ENCODE results near the gene USH1C.

USH1C gene

DNA sequence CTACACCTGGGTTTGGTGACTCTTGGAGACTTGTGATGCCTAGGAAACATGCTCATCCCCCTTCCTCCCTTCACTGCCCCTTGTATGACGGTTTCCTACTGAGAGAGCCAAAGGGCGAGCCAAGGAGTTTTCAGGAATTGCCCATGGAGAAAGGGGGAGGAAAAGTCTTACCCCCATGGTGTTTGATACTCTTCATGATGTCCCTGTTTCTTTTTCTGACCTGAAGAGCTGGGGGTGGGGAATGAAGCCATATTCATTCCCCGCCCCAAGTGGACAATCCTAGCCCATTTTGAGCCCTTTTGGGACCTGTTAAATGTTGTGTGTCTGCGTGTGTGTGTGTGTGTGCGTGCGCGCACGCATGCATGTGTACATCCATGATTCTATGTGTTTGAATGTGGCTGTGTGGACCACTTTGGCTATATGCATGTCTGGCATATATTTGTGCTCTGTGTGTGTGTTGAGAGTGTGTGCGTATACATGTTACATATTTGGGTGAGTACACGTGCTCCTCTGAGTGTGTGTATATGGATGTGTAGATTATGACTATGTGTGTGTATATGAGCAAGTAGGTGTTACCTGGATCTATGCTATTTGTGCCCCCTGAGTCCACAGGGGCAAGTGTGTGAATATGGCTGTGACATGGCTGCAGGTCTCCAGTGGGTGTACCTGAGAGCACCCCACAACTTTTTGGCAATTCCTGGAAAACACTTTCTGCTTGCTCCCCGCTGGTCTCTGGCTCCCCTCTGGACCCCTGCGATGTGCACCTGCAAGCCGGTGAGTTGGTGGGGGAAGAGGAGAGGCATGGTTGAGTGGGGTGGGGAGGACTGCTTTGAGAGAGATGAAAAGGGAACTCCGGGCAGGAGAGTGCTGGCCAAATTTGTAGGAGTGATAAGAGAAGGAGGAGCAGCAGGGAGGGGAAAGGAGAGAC is 27.5 kb upstream of the USH1C start:
- intact Hi-C loops (cut with DNase I), result no loop called here
- DNase-seq, result peak in 1 of 10 donors; percentile 56

DNA sequence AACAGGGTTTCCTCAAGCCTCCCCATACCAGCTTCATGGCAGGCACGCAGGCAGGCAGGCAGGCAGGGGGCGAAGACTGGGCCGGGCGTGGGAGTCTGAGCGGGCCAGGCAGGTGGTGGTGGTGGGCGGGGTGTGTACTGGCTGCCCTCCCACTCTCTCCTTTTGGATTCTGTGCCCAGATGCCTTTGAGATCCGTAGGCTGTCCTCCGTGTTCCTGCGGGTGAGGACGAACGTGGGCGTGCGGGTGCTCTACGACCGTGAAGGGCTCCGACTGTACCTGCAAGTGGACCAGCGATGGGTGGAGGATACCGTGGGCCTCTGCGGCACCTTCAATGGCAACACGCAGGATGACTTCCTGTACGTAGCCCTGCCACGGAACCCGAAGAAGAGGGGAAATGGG is 25.8 kb upstream of the USH1C start:
- intact Hi-C loops (cut with DNase I), result no loop called here
- DNase-seq, result peak in 8 of 10 donors; percentile 26 to 92 (median 46)

DNA sequence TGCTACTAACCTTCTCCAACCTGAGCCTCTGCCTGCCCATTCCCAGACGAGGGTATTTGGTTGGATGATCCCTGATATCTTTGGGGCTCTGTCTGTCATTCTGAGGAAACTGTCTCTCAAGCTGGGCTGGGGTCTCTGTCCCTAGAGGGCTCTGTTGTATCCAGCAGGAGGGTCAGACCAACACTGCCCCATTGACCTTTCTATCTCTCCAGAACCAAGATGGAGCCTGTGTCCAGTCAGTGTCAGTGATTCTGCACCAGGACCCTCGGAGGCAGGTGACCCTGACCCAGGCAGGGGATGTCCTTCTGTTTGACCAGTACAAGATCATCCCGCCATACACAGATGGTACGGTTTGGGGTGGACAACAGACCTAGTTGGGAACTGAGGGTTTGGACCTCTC is 24.7 kb upstream of the USH1C start:
- intact Hi-C loops (cut with DNase I), result no loop called here
- peak in 1 of 10 donors; percentile 4 for DNase-seq

DNA sequence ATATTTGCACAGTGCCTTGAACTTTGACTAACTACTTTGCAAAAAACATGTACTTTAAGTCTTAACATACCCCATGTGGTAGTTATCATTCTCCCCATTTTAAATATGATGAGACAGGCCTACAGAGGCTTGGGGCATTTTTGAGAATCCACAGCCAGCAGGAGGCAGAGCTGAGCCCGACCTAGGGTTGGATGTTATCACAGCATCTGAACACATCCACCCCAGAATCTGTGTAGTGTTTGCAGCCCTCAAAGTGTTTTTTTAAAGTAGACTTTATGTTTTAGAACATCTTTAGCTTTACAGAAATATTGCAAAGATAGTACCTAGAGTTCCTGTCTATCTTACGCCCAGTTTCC is 20.4 kb upstream of the USH1C start:
- intact Hi-C loops (cut with DNase I), result no loop called here
- DNase-seq, result peak in 1 of 10 donors; percentile 29

DNA sequence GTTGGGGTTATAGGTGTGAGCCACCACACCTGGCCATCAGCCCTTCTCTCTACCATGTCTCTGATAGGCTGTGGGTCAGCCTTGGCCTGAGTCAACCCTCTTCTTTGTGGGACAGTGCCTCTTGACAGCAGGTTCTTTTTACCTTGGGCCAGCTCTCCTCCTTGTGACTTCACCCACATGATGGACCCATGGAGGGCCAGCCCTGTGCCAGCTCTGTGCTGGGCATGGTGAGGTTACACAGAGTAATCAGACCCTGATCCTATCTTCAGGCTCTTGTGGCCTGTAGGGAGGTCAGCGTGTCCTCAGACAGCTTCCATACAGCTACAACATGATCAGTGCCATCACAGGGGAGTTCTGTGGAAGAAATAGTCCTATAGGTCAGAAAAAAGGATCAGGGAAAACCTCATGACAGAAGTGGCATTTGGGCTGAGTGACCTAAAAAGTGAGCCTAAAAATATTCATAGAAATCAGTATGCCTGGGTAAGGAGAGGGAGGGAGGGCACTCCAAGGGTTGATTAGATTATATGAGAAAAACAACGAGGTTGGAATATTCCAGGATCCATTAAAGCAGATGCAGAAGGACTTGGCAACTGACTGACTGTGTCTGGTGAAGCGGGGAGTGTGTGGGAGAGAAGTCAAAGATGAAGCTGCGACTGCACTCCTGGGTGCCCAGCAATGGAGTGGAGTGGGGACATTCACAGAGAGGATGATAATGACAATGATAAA is 19.9 kb upstream of the USH1C start:
- intact Hi-C loops (cut with DNase I), result no loop called here
- peak in 2 of 10 donors; percentile 11 to 15 for DNase-seq

DNA sequence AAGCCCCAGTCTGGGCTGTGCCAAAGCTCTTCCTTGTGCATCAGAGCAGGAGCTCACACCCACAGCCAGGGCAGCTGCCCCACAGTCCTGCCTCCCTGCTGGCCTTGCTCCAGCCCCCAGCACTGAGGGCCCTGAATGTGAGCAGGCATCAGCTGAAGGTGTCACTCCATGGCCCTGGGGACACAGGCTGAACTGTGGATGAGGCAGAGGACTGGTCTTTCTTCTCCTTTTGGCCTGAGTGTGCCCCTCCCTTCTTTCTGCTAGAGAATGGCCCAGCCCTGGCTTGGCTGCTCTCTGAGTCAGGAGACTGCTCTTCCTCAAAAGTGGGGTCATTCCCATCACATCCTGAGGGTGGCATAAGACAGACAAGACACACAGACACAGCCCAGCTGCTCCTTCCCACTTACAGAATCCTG is 19.0 kb upstream of the USH1C start:
- intact Hi-C loops (cut with DNase I), result no loop called here
- peak in 2 of 10 donors; percentile 1 to 49 for DNase-seq

DNA sequence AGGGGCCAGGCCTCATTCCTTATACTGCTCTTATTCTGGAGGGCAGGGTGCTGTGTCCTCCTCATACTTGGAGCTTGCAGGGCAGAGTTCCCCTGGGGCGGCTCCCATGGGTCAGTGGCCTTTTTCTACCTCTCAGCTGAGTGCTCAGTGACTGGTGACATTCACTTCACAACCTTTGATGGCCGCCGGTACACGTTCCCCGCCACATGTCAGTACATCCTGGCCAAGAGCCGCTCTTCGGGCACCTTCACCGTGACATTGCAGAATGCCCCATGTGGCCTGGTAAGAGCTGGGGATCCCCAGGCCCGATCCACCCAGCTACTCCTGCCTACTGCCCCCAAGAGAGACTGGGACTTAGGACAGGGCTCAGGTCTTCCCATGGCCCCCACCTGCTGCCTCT is 17.3 kb upstream of the USH1C start:
- intact Hi-C loops (cut with DNase I), result no loop called here
- peak in 2 of 10 donors; percentile 5 to 61 for DNase-seq

DNA sequence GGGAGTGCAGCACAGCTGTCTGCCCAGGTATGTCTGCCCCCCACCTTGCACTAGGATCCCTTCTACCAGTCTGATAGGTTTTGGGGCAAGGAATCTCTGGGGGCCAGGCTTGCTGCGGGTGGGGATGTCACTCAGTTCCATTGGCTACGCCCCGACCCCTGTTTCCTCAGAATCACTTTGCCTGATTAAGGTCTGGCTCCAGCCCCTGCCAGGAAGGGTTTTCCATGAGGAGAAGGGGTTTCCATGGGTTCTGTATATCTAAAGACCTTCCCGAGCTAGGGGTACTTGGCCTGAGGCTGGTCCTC is 16.8 kb upstream of the USH1C start:
- no peak for DNase-seq
- intact Hi-C loops (cut with DNase I), result no loop called here

DNA sequence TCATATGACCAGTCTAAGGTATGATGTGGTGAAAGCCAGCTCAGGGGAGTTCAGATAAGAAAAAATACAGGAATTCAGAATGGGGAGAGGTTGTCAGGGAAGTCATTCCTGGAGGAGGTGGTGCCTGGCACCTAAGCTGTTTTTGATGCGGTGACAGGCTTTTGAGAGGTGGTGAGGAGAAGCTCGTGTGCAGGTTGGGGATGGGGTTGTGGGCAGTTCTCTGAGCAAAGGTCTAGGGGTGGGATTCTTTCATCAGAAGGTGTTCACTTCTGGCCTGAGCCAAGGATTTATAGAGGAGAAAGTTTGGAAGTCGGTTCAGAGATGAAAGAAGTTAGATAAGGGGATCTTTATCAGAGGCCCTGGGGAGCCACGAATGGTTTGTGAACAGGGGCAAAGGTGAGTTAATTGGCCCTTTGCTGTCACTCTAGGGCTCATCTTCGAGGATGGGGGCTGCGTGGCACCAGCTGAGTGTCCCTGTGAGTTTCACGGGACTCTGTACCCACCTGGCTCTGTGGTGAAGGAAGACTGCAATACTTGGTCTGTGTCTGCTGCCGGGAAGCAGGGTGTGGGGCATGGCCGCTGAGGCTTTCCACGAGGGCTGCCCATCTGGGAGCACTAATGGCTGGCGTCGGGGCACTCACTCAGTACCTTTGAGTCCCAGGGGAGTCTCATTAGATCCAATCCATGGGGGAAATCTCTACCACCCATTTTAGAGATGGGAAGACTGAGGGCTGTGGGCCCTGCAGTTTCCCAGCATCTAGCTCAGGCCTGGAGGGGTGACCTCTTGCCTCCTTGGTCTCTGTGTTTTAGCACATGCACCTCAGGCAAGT is 16.3 kb upstream of the USH1C start:
- peak in 1 of 10 donors; percentile 61 for DNase-seq
- intact Hi-C loops (cut with DNase I), result no loop called here

DNA sequence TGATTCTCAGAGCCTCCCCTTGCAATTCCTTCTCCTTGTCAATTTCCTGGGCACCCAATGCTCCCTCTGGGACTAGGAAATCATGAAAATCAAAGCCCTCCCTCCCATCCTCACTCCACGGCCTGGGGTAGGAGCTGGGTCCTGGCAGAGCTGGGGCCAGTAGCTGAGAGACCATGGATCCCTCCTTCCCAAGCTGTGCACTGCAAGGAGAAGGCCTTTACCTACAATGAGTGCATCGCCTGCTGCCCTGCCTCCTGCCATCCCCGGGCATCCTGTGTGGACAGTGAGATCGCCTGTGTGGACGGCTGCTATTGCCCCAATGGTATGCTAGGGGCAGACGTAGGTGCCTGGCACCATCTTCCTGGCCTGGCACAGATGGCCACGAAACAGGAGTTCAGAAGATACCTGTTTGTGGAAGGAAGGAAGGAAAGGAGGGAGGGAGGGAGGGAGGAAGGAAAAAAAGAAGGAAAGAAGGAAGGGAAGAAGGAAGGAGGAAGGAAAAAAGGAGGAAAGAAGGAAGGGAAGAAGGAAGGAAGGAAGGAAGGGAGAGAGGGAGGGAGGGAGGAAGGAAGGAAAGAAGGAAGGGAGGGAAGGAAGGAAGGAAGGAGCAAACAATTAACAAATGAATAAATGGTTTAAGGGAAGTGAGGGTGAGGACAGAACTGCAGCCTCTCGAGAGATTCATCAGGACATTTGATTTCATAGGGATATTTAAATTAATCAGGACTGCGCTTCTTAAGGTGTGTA is 15.3 kb upstream of the USH1C start:
- intact Hi-C loops (cut with DNase I), result no loop called here
- peak in 1 of 10 donors; percentile 65 for DNase-seq

DNA sequence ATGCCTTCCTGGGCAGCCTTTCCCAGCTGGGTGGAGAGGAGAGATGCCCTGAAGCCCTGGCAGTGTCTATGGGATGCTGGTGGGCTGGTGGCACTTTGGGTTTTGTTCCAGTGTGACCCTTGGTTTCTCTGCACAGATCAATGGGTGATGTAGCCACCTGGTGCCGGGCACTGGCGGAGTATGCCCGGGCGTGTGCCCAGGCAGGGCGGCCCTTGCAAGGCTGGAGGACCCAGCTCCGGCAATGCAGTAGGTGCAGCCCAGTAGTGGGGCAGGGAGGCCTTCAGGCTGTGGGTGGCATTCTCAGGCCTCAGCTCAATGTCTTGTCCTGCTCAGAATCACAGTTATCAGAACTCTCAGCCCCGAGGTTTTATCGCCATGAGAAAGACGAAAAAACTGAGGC is 14.7 kb upstream of the USH1C start:
- peak in 2 of 10 donors; percentile 5 to 73 for DNase-seq
- intact Hi-C loops (cut with DNase I), result no loop called here

DNA sequence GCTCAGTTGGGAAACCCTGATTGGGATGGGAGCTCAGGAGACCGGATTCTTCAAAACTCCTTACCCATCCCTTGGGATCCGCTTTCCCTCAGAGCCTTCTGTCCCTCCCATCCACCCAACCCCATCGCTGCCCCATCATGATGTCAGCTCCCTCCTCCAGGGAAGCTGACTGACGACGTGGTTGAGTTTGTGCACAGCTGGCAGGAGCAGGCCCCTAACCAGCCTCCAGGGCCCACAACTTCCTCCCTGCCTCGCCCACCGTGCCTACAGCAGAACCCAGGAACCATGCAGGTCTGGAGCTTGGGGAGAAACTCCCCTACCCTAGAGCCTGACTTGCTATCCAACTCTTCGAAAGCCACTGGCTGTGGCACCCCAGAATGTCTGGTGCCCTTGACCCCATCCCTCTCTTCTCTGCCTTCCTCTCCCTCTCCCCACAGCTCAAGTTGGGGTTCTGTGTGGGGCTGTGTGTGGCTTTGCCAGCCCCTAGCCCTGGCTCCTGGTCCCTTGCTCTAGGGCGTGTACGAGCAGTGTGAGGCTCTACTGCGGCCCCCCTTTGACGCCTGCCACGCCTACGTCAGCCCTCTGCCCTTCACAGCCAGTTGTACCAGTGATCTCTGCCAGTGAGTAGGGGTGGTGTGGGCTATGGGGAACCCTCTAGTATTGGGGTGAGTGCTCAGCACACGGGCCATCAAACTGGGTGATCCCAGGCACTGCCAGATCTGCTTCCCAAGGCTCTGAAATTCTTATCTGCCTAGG is 14.0 kb upstream of the USH1C start:
- intact Hi-C loops (cut with DNase I), result no loop called here
- DNase-seq, result peak in 1 of 10 donors; percentile 62

DNA sequence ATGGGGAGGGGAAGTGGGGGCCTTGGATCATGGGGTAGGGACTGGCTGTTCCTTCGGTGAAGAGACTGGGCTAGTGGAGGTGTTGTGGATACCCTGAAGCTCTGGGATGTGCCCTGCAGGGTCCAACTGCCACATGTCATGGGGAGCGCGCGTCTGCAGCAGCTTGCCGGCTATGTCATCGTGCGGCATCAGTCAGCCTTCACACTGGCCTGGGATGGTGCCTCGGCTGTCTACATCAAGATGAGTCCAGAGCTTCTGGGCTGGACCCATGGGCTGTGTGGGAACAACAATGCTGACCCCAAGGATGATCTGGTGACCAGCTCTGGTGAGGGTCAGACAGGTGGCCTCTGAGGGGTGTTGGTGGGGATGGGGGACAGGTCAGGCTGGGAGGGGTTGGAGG is 12.8 kb upstream of the USH1C start:
- DNase-seq, result peak in 1 of 10 donors; percentile 65
- intact Hi-C loops (cut with DNase I), result no loop called here

DNA sequence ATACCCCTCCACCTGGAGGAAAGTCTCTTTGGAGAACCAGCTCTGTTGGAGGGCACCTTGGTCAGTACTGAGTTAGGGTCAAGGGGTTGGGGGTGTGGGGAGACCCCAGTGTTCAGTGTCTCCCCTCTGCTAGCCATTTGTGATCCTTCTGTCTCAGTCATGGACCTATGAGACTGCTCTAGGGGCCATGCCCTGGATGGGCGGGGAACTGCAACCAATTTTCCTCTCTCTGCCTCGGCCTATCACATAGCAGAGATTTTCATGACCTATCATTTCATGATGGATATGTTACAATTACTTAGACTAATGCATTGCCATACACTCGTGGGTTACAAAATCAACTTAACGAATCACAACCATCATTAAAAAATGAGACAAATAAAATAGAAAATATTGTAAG is 10.3 kb upstream of the USH1C start:
- intact Hi-C loops (cut with DNase I), result no loop called here
- DNase-seq, result peak in 1 of 10 donors; percentile 7

DNA sequence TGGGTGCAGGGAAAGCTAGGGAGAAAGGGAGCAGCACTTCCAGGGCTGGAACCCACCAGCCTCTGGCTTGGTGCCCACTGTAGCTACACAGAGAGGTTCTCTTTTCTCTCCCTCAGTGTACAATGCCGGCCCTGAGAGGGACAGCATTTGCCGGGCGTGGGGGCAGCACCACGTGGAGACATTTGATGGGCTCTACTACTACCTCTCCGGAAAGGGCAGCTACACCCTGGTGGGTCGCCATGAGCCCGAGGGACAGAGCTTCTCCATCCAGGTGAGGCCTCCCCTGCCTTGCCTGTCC is 9.0 kb upstream of the USH1C start:
- intact Hi-C loops (cut with DNase I), result no loop called here

DNA sequence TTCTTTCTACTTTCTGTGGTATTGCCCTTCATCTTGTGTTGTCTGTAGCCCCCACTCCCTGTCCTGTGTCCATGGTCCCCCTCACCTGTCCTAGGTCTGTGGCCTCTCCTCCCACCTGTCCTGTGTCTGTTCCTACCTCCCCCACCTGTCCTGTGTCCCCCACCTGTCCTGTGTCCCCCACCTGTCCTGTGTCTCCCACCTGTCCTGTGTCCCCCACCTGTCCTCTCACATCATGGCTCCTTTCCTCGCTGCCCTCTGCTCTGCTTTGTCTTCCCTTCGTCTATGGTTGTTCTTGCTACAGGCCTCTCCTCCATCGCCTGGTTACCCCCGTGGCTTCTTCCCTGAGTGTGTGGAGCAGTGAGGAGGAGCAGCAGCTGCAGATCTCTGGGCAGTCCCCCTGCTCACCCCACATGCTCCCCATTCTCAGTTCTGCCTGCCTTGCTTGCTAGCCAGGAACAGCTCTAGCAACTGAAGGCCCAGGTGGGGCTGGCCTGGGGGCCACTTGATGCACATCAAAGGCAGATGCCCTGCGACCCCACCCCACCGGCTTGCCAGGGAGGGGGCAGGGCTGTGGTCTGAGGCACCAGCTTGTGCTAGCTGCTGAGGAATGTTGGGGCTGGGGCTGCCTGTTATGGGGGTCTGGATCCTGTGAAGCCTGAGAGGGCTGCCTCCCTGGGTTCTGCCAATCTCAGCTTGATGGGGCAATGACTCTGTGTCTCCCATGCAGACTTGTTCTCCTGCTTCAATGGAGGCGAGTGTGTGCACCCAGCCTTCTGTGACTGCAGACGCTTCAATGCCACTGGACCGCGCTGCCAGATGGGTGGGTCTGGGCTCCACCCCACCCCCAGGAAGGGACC is 8.4 kb upstream of the USH1C start:
- intact Hi-C loops (cut with DNase I), result no loop called here
- peak in 1 of 10 donors; percentile 66 for DNase-seq

More for the DNA sequence above, 9.0 kb upstream of the USH1C start:
- no peak for DNase-seq

DNA sequence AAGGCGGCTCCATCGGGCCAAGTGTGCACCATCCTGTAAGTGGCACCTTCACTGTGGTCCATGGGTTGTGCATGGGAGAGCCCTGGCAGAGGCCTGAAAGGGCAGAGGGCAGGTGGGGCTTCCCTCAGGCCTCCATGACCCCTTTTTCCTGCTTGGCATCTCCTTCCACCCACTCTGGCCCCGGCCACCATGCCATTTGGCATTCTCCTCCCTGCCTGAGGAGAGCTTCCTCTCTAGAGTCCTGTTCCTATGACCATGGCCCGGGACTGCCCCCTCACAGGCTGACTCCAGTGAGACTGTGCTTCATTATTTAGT is 7.8 kb upstream of the USH1C start:
- intact Hi-C loops (cut with DNase I), result no loop called here
- DNase-seq, result peak in 1 of 10 donors; percentile 82

DNA sequence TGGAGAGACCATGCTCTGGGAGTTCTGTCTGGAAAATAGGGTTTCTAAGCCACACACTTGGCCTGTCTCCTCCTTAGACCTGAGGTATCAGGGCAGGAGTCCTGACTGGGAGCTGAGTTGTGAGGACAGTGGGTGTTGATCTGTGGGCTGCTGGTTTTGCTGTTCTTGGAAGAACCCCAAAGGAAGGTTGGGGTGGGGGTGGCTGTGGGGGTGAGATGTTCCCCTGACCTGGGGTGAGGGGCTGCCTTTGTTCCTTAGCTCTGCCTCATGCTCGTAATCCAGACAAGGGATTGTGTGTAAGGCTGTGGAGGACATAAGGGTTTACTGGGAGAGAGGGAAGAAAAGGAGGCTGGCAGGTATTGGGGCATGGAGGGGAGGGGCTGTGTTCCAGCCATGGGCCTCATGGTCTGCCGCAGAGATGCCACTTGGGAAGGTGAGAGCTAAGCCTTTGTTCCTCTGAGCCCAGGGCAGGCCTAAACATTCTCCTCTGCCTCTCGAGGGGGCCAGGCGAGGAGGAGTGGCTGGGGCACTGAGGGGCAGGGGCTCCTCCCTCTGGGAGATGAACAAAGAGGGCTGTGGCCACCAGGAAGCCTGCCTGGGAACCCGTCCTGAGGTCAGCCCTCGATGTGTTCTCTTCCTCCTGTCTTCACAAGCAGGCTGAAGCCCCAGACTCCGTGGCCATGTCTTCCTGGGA is 7.3 kb upstream of the USH1C start:
- no peak for DNase-seq
- intact Hi-C loops (cut with DNase I), result no loop called here
